Lower lobe of right lung (tissue), 2 donors: Measurements from ENCODE around the gene MRM2. TPM values are rescaled to one million over a fixed set of nuclear protein-coding genes. Genes with fewer than 3 reads are reported as not detected.

ENCODE experiments used
- ATAC-seq, 2 donors: fragments of 200-7000 bp; cut with Tn5 transposase; one replicate each; pipeline ENCODE4 v1.9.1; 2020 to 2022; ENCODE audit warnings: mild to moderate bottlenecking in 2 of 2, moderate library complexity in 2 of 2
- DNase-seq: peaks from one replicate; pipeline ENCODE4 v3.0.0-alpha.2; 2020
- H3K27ac ChIP-seq: fragments of 200-600 bp; one replicate; pipeline ENCODE4 v1.8.0; 2022
- H3K27me3 ChIP-seq: fragments of 200-600 bp; one replicate; pipeline ENCODE4 v1.8.0; 2022; ENCODE audit warnings: low read depth
- H3K36me3 ChIP-seq: fragments of 200-600 bp; one replicate; pipeline ENCODE4 v1.8.0; 2022; ENCODE audit warnings: mild to moderate bottlenecking
- H3K4me1 ChIP-seq: fragments of 200-600 bp; one replicate; pipeline ENCODE4 v1.8.0; 2022
- H3K4me3 ChIP-seq: fragments of 200-600 bp; one replicate; pipeline ENCODE4 v1.8.0; 2022; ENCODE audit warnings: mild to moderate bottlenecking
- H3K9me3 ChIP-seq: fragments of 200-600 bp; one replicate; pipeline ENCODE4 v1.8.0; 2022
- CTCF ChIP-seq: fragments of 200-600 bp; IDR thresholded peaks from one replicate; pipeline ENCODE4 v1.8.0; 2022; ENCODE audit warnings: antibody characterized with exemption, mild to moderate bottlenecking
- intact Hi-C: fragments of 100-400 bp; cut with DNase I; formaldehyde crosslinking; loops from one replicate; pipeline ENCODE4 v1.11.0; 2022
- total RNA-seq: library from RNA; stranded (reverse); fragmentation: NEBNext Ultra II Directional; extraction: Animal tissue kit (Norgen Biotek cat#: 25700); gene quantifications from one replicate; pipeline ENCODE4 v1.2.1, GENCODE V29; 2021
- donor health status: DM: no; HTN: yes; CAD: no; lungs with severe emphysema.

MRM2 gene
- total RNA-seq, 1 donor from 2014 or later, result 22.6 TPM

- TF ChIP-seq CTCF, result no peak
- intact Hi-C loops, result no loop called here
- H3K4me3 ChIP-seq, result no peak overlapping the region
- H3K4me1 ChIP-seq, result peaks cover 17% of the 10 kb centered on the region
- ATAC-seq (no peak), DNase-seq (no peak)
- no peaks in the 10 kb centered on the region for H3K9me3 ChIP-seq
- H3K27ac ChIP-seq, result no peak overlapping the region
- no peaks in the 10 kb centered on the region for H3K27me3 ChIP-seq
- H3K36me3 ChIP-seq, result peaks cover 89% of the 10 kb centered on the region
These were observed 18.7 kb downstream of the MRM2 start for GRCh38 chr7:2223321-2223720.

GRCh38 chr7:2222516-2222915 lies 19.5 kb downstream of the MRM2 start:
- DNase-seq (no peak), ATAC-seq (no peak)
- intact Hi-C loops, result no loop called here
- H3K4me1 ChIP-seq, result peaks cover 17% of the 10 kb centered on the region
- no peak overlapping the region for H3K27ac ChIP-seq
- TF ChIP-seq CTCF, result no peak
- no peaks in the 10 kb centered on the region for H3K27me3 ChIP-seq
- H3K9me3 ChIP-seq, result no peaks in the 10 kb centered on the region
- H3K36me3 ChIP-seq, result peaks cover 89% of the 10 kb centered on the region
- no peak overlapping the region for H3K4me3 ChIP-seq

- no peak for TF ChIP-seq CTCF
- no peaks in the 10 kb centered on the region for H3K9me3 ChIP-seq
- H3K4me3 ChIP-seq, result no peak overlapping the region
- peaks cover 91% of the 10 kb centered on the region for H3K36me3 ChIP-seq
- DNase-seq (no peak), ATAC-seq (no peak)
- H3K4me1 ChIP-seq, result peaks cover 17% of the 10 kb centered on the region
- H3K27me3 ChIP-seq, result no peaks in the 10 kb centered on the region
- intact Hi-C loops, result no loop called here
- no peak overlapping the region for H3K27ac ChIP-seq
These were observed 21.1 kb downstream of the MRM2 start for GRCh38 chr7:2220954-2221353.

GRCh38 chr7:2220506-2220905 lies 21.5 kb downstream of the MRM2 start:
- ATAC-seq (no peak), DNase-seq (no peak)
- Histone ChIP-seq H3K4me3 (no peak overlapping the region), H3K27me3 (no peaks in the 10 kb centered on the region), H3K9me3 (no peaks in the 10 kb centered on the region), H3K27ac (no peak overlapping the region), H3K36me3 (peaks cover 92% of the 10 kb centered on the region), H3K4me1 (peaks cover 12% of the 10 kb centered on the region)
- no peak for TF ChIP-seq CTCF
- intact Hi-C loops, result no loop called here

GRCh38 chr7:2220030-2220429 lies 22.0 kb downstream of the MRM2 start:
- Histone ChIP-seq H3K36me3 (peaks cover 92% of the 10 kb centered on the region), H3K27ac (no peak overlapping the region), H3K27me3 (no peaks in the 10 kb centered on the region), H3K4me3 (no peak overlapping the region), H3K9me3 (no peaks in the 10 kb centered on the region), H3K4me1 (peaks cover 8% of the 10 kb centered on the region)
- ATAC-seq (no peak), DNase-seq (no peak)
- intact Hi-C loops, result no loop called here
- TF ChIP-seq CTCF, result no peak

GRCh38 chr7:2219606-2220005 lies 22.4 kb downstream of the MRM2 start:
- DNase-seq, result no peak
- intact Hi-C loops, result no loop called here
- Histone ChIP-seq H3K4me1 (peaks cover 6% of the 10 kb centered on the region), H3K27me3 (no peaks in the 10 kb centered on the region), H3K27ac (no peak overlapping the region), H3K36me3 (peaks cover 92% of the 10 kb centered on the region), H3K9me3 (no peaks in the 10 kb centered on the region), H3K4me3 (no peak overlapping the region)
- no peak for ATAC-seq
- TF ChIP-seq CTCF, result no peak
